Gastroesophageal sphincter (tissue), 3 donors: ENCODE measurements around the gene PLPP2.

Experiments used
- CTCF ChIP-seq, 4 experiments: fragments of 200-600 bp in 2 of 4; fragments of 450-650 bp in 2 of 4; sonication (generic) in 1 of 4; IDR thresholded peaks; one replicate each; pipeline ENCODE4 v1.5.1; 2017 to 2019; ENCODE audit warnings: antibody characterized with exemption in 4 of 4, mild to moderate bottlenecking in 2 of 4, moderate library complexity in 2 of 4
- EP300 ChIP-seq: sonication (generic); formaldehyde crosslinking; IDR thresholded peaks from one replicate; pipeline ENCODE4 v1.6.1; 2017; ENCODE audit warnings: antibody characterized with exemption, mild to moderate bottlenecking
- POLR2AphosphoS5 ChIP-seq: sonication (generic); formaldehyde crosslinking; IDR thresholded peaks from one replicate; pipeline ENCODE4 v1.6.1; 2017; ENCODE audit warnings: antibody characterized with exemption

- TF ChIP-seq POLR2AphosphoS5 (no peak), CTCF (IDR thresholded peaks at IDR 0.05) (no peak), EP300 (no peak)
Observed at GRCh38 chr19:245457-245856, 45.7 kb downstream of the PLPP2 start.
